ENCODE results near the gene HAO2. TPM values are rescaled to one million over a fixed set of nuclear protein-coding genes. Genes with fewer than 3 reads are reported as not detected.

The HAO2 gene
- total RNA-seq, 2 donors from 2014 or later: not detected

- no peaks in the 10 kb centered on the region for H3K9me3 ChIP-seq
- H3K36me3 ChIP-seq (replicated peaks in 1 of 2; ENCODE audit: insufficient read depth in 1 of 2, low read depth in 2 of 2): no peaks in the 10 kb centered on the region
- no peak for ATAC-seq
- H3K4me1 ChIP-seq: peaks cover 6% of the 10 kb centered on the region
- H3K27ac ChIP-seq: no peak overlapping the region
- 73 to 80% methylated on average over 8 of the region's 8 CpGs for WGBS, 2 donors
- intact Hi-C loops (cut with DNase I): no loop called here
- DNase-seq: no peak
- H3K27me3 ChIP-seq: no peaks in the 10 kb centered on the region
- H3K4me3 ChIP-seq: no peak overlapping the region
- TF ChIP-seq CTCF (IDR thresholded peaks at IDR 0.05) (no peak), POLR2A (IDR thresholded peaks at IDR 0.05) (no peak)
Observed at GRCh38 chr1:119329541-119330461, 38.8 kb upstream of the HAO2 start.

DNA sequence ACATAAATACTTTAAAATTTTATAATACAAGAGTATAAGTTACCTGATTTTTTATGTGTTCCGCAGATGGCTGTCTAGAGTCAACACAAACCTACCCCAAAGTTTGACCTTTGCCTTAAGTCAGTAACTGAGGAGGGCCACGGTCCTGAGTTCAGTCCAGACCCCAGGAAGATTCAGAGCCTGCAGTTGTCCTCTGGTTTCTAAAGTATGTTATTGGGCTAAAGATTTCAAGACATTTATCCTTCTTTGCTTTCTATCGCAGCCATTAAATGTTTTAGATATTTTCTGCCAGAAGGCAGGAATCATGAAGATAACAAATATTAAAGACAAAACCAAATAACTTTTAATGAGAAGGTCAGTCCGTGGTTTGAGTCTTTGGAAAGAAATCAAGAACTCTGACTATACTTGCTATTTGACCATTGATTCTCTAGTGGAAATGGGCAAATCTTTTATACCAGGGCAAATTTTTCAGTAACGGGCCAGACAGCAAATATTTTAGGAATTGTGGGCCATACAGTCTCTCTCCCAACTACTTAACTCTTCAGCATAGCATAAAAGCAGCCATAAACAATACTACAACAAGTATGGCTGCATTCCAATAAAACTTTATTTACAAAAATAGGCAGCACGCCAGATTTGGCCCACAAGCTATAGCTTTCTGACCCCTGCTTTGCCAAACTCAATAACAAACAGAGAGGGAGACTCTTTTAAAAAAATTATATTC lies 38.0 kb upstream of the HAO2 start:
- WGBS, 2 donors: 68 to 75% methylated on average over 6 of the region's 6 CpGs

DNA sequence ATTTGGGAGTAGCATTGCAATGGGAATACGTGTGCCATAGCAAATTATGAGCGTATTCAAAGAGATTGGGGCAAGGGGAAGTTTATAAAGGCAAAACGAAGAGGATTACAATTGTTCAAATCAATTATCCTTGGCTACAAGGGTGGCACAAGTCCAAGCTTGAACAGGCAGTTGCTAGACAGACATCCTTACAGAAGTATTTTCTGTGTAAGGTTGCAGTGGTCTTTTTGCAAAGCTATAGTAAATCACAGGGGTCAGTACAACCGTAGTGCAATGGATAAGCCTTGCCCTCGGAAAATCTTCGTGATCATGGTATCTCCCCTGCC lies 37.4 kb upstream of the HAO2 start:
- Histone ChIP-seq H3K4me1 (peaks cover 6% of the 10 kb centered on the region), H3K9me3 (no peaks in the 10 kb centered on the region), H3K4me3 (no peak overlapping the region), H3K36me3 (replicated peaks in 1 of 2; ENCODE audit: insufficient read depth in 1 of 2, low read depth in 2 of 2) (no peaks in the 10 kb centered on the region), H3K27ac (no peak overlapping the region), H3K27me3 (no peaks in the 10 kb centered on the region)
- no peak for TF ChIP-seq CTCF (IDR thresholded peaks at IDR 0.05)
- DNase-seq (no peak), ATAC-seq (no peak)
- intact Hi-C loops (cut with DNase I): no loop called here
- 69 to 74% methylated on average over 6 of the region's 6 CpGs for WGBS, 2 donors

More for the DNA sequence above, 38.0 kb upstream of the HAO2 start:
- no peak overlapping the region for H3K27ac ChIP-seq
- H3K4me3 ChIP-seq: no peak overlapping the region
- TF ChIP-seq CTCF (IDR thresholded peaks at IDR 0.05) (no peak), POLR2A (IDR thresholded peaks at IDR 0.05) (no peak)
- no peaks in the 10 kb centered on the region for H3K27me3 ChIP-seq
- DNase-seq (no peak), ATAC-seq (no peak)
- intact Hi-C loops (cut with DNase I): no loop called here
- peaks cover 6% of the 10 kb centered on the region for H3K4me1 ChIP-seq
- H3K36me3 ChIP-seq (replicated peaks in 1 of 2; ENCODE audit: insufficient read depth in 1 of 2, low read depth in 2 of 2): no peaks in the 10 kb centered on the region
- H3K9me3 ChIP-seq: no peaks in the 10 kb centered on the region

DNA sequence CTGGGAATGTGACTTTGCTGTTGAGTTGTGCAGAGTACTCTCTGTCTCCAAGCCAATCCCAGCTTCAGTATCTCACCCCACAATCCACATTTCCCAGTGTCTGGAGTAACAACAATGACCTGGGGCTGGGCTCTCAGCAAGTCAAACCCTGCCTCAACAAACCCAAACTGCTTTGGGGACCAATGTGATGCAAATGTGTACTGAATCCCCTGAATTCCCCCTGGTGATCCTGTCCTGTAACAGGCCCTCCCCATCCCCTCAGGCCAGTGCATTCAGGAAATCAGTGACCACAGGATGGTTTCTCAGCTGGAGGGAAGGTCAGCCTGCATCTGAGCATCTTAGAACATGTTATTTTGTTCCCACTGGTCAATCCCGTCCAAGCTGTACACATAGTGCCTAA lies 36.7 kb upstream of the HAO2 start:
- no peaks in the 10 kb centered on the region for H3K36me3 ChIP-seq (replicated peaks in 1 of 2; ENCODE audit: insufficient read depth in 1 of 2, low read depth in 2 of 2)
- WGBS, 2 donors: 84 to 100% methylated on average over 1 of the region's 1 CpG
- no peak overlapping the region for H3K4me3 ChIP-seq
- H3K9me3 ChIP-seq: no peaks in the 10 kb centered on the region
- H3K4me1 ChIP-seq: peaks cover 6% of the 10 kb centered on the region
- no peak for TF ChIP-seq CTCF (IDR thresholded peaks at IDR 0.05)
- TF ChIP-seq POLR2A (IDR thresholded peaks at IDR 0.05): no peak
- H3K27ac ChIP-seq: no peak overlapping the region
- intact Hi-C loops (cut with DNase I): no loop called here
- H3K27me3 ChIP-seq: no peaks in the 10 kb centered on the region
- no peak for ATAC-seq
- DNase-seq: no peak
